NCI-H526 (cell line): ENCODE results near the gene ZNF418.
"Not testable (repeated sequence)": the region's sequence is repeated elsewhere in the genome, so short reads cannot be mapped to it uniquely, and the experiment has no call there.

Experiments
- DNase-seq, 2 experiments: peaks; one replicate each; lab custom pipeline; 2025; lab: John Stamatoyannopoulos, UW

Gene ZNF418

GRCh38 chr19:57888560-57889231 is 46.5 kb downstream of the ZNF418 start, which contains the start of gene ZNF814:
Gene ZNF814, minus strand, starts transcription at chr19:57889037. Its CDS starts 235 bp downstream, at chr19:57888802.
- DNase-seq: peak; percentile 52 to 80

GRCh38 chr19:57888107-57888559 is 47.1 kb downstream of the ZNF418 start:
- DNase-seq: no peak

GRCh38 chr19:57887195-57887941 is 47.8 kb downstream of the ZNF418 start:
- DNase-seq: no peak

GRCh38 chr19:57886046-57886445 is 49.2 kb downstream of the ZNF418 start:
- no peak for DNase-seq

GRCh38 chr19:57873883-57874799 is 61.1 kb downstream of the ZNF418 start:
- not testable (repeated sequence) for DNase-seq

GRCh38 chr19:57872450-57872849 is 62.8 kb downstream of the ZNF418 start:
- DNase-seq: no peak
